Measurements from ENCODE around the gene HBB.

- TF ChIP-seq CTCF (conservative IDR thresholded peaks at IDR 0.05; ENCODE audit: low read depth, low read length) (no peak), POLR2A (IDR thresholded peaks at IDR 0.05; ENCODE audit: low read depth, low read length) (no peak), FOS (IDR thresholded peaks at IDR 0.05; ENCODE audit: low read depth, low read length) (no peak), USF2 (IDR thresholded peaks at IDR 0.05; ENCODE audit: low read depth, low read length) (no peak)
These were observed 16.4 kb downstream of the HBB start for GRCh38 chr11:5210376-5210885.
